ENCODE measurements around the gene IPO7. TPM values are rescaled to one million over a fixed set of nuclear protein-coding genes. Genes with fewer than 3 reads are reported as not detected.
A peak's percentile ranks its signal among the peaks of the same experiment; 100 is the strongest.

Gene IPO7
- total and polyA plus RNA-seq, 2 of the 13 experiments (the other 11 are each of a cell fraction or from before 2014, with no cell fraction given), result 59.4 to 98.4 TPM

DNA sequence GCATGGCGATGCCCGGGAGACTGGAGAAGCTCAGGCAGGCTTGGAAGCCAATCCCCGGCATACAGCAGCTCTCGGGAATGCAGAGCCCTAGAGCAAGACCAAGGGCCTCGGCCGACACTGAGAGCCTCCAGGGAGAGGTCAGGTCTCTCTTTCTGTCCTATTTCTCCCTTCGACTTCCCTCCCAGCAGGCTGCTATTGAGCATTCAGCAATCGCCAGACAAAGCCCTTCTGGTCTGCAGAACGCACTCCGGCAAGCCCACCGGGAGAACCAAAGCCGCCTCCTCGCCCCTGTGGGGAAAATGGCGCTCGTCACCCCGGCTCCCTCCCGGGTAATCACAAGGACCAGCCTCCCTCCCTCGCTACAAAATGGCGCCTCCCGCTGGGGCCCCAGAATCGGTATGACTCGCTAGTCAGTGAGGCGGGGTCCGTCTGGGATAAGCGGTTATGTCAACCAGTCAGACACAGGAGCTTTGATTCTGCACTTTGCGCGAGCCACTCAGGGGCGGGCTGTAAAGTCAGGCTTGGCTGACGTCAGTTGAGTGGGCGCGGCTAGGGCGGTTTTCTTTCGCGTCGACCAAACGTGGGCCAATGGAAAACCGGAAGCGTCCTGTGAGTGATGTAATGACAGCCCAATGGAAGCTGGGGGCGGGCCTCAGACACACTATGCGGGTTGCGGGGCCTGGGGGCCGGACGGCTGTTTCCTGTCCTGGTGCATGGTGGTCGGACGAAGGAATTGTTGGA lies 76.0 kb downstream of the IPO7 start, which contains the start of gene ZNF143 (continued):
- TF ChIP-seq ZNF276 (CRISPR knock-in tag; IDR thresholded peaks at IDR 0.05; ENCODE audit: low read depth) (0 out of 2 replicates have a peak, but pooled peaks have one; percentile 42), ZSCAN29 (CRISPR knock-in tag; conservative IDR thresholded peaks at IDR 0.05) (no peak), PAX8 (CRISPR knock-in tag; IDR thresholded peaks at IDR 0.05; ENCODE audit: borderline replicate concordance) (no peak), ZNF329 (CRISPR knock-in tag; IDR thresholded peaks at IDR 0.05; ENCODE audit: low read depth) (no peak), KAT8 (CRISPR knock-in tag; IDR thresholded peaks at IDR 0.05) (peak; percentile 89), ZNF20 (CRISPR knock-in tag; IDR thresholded peaks at IDR 0.05) (no peak), KDM3A (CRISPR knock-in tag; IDR thresholded peaks at IDR 0.05; ENCODE audit: low read depth) (no peak), PAF1 (CRISPR knock-in tag; IDR thresholded peaks at IDR 0.05) (no peak), HNF1B (CRISPR knock-in tag; IDR thresholded peaks at IDR 0.05) (peak; percentile 13), SMAD9 (CRISPR knock-in tag; IDR thresholded peaks at IDR 0.05) (peak; percentile 63; the same call in 1 of the 2 replicates), EHMT2 (IDR thresholded peaks at IDR 0.05; ENCODE audit: borderline replicate concordance, low read depth, low read length) (no peak), UBTF (CRISPR knock-in tag; IDR thresholded peaks at IDR 0.05) (no peak; the same call in 1 of the 2 replicates)
- TF ChIP-seq, protein P1, sequence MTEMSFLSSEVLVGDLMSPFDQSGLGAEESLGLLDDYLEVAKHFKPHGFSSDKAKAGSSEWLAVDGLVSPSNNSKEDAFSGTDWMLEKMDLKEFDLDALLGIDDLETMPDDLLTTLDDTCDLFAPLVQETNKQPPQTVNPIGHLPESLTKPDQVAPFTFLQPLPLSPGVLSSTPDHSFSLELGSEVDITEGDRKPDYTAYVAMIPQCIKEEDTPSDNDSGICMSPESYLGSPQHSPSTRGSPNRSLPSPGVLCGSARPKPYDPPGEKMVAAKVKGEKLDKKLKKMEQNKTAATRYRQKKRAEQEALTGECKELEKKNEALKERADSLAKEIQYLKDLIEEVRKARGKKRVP (CRISPR knock-in tag; IDR thresholded peaks at IDR 0.05), result no peak
- TF ChIP-seq, protein P2, sequence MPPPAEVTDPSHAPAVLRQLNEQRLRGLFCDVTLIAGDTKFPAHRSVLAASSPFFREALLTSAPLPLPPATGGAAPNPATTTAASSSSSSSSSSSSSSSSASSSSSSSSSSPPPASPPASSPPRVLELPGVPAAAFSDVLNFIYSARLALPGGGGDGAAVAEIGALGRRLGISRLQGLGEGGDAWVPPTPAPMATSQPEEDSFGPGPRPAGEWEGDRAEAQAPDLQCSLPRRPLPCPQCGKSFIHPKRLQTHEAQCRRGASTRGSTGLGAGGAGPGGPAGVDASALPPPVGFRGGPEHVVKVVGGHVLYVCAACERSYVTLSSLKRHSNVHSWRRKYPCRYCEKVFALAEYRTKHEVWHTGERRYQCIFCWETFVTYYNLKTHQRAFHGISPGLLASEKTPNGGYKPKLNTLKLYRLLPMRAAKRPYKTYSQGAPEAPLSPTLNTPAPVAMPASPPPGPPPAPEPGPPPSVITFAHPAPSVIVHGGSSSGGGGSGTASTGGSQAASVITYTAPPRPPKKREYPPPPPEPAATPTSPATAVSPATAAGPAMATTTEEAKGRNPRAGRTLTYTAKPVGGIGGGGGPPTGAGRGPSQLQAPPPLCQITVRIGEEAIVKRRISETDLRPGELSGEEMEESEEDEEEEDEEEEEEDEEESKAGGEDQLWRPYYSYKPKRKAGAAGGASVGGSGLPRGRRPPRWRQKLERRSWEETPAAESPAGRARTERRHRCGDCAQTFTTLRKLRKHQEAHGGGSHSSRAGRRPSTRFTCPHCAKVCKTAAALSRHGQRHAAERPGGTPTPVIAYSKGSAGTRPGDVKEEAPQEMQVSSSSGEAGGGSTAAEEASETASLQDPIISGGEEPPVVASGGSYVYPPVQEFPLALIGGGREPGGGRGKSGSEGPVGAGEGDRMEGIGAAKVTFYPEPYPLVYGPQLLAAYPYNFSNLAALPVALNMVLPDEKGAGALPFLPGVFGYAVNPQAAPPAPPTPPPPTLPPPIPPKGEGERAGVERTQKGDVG (CRISPR knock-in tag; IDR thresholded peaks at IDR 0.05; ENCODE audit: borderline replicate concordance), result peak; percentile 75; the same call in 1 of the 2 replicates
- TF ChIP-seq, protein P3, sequence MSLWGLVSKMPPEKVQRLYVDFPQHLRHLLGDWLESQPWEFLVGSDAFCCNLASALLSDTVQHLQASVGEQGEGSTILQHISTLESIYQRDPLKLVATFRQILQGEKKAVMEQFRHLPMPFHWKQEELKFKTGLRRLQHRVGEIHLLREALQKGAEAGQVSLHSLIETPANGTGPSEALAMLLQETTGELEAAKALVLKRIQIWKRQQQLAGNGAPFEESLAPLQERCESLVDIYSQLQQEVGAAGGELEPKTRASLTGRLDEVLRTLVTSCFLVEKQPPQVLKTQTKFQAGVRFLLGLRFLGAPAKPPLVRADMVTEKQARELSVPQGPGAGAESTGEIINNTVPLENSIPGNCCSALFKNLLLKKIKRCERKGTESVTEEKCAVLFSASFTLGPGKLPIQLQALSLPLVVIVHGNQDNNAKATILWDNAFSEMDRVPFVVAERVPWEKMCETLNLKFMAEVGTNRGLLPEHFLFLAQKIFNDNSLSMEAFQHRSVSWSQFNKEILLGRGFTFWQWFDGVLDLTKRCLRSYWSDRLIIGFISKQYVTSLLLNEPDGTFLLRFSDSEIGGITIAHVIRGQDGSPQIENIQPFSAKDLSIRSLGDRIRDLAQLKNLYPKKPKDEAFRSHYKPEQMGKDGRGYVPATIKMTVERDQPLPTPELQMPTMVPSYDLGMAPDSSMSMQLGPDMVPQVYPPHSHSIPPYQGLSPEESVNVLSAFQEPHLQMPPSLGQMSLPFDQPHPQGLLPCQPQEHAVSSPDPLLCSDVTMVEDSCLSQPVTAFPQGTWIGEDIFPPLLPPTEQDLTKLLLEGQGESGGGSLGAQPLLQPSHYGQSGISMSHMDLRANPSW (CRISPR knock-in tag; IDR thresholded peaks at IDR 0.05; ENCODE audit: borderline replicate concordance), result no peak

Data from HepG2 (cell line).